A549 (cell line): ENCODE measurements around the gene GAL3ST2.
"Not testable (repeated sequence)": the region's sequence is repeated elsewhere in the genome, so short reads cannot be mapped to it uniquely, and the experiment has no call there.

ENCODE experiments used
- CTCF ChIP-seq: fragments of >200 bp; sonication (Bioruptor Twin); formaldehyde crosslinking; IDR thresholded peaks from 3 replicates; pipeline ENCODE4 v1.5.1; 2016
- ESRRA ChIP-seq: fragments of 150-350 bp; IDR thresholded peaks from 2 replicates; pipeline ENCODE4 v1.6.1; 2014; ENCODE audit warnings: mild to moderate bottlenecking, low read length, borderline replicate concordance
- FOSB ChIP-seq: fragments of 250-450 bp; sonication (Bioruptor Pico); IDR thresholded peaks from 2 replicates; pipeline ENCODE4 v1.5.0; 2020; ENCODE audit warnings: mild to moderate bottlenecking, moderate library complexity
- HOXA7 ChIP-seq: fragments of 250-450 bp; sonication (Bioruptor Pico); IDR thresholded peaks from 2 replicates; pipeline ENCODE4 v1.5.0; 2020; ENCODE audit warnings: mild to moderate bottlenecking, moderate library complexity
- KDM1A ChIP-seq: fragments of 200-600 bp; sonication (generic); IDR thresholded peaks from 2 replicates; pipeline ENCODE4 v1.6.1; 2016; ENCODE audit warnings: low read depth, mild to moderate bottlenecking
- POLR2A ChIP-seq: IDR thresholded peaks from 2 replicates; pipeline ENCODE4 v1.6.1; 2012; ENCODE audit warnings: mild to moderate bottlenecking, low read length
- RAD21 ChIP-seq, 2 experiments: fragments of >200 bp in 1 of 2; sonication (Bioruptor Twin) in 1 of 2; formaldehyde crosslinking in 1 of 2; IDR thresholded peaks in 1 of 2; conservative IDR thresholded peaks in 1 of 2; 2 replicates in 1 of 2; 3 replicates in 1 of 2; pipeline ENCODE4 v1.6.1; 2012 to 2018; ENCODE audit warnings: inconsistent platforms in 1 of 2
- REST ChIP-seq: fragments of 200-600 bp; sonication (generic); IDR thresholded peaks from 2 replicates; pipeline ENCODE4 v1.6.1; 2016; ENCODE audit warnings: antibody characterized with exemption, mild to moderate bottlenecking, moderate library complexity
- RFX5 ChIP-seq: fragments of 450-650 bp; IDR thresholded peaks from 2 replicates; pipeline ENCODE4 v1.7.1; 2014; ENCODE audit warnings: antibody characterized with exemption, mild to moderate bottlenecking, moderate library complexity
- USF2 ChIP-seq: fragments of 450-650 bp; IDR thresholded peaks from 2 replicates; pipeline ENCODE4 v1.6.1; 2014; ENCODE audit warnings: antibody characterized with exemption

- TF ChIP-seq CTCF; ESRRA; POLR2A; USF2; REST; KDM1A; FOSB (CRISPR knock-in tag); RAD21 (conservative IDR thresholded peaks at IDR 0.05 in 1 of 2, IDR thresholded peaks at IDR 0.05 in 1 of 2); HOXA7 (CRISPR knock-in tag); RFX5: not testable (repeated sequence)
Observed at GRCh38 chr2:241800198-241800903, 23.7 kb downstream of the GAL3ST2 start.
